Measurements from ENCODE around the gene POM121L2. TPM values are rescaled to one million over a fixed set of nuclear protein-coding genes. Genes with fewer than 3 reads are reported as not detected.
A peak's percentile ranks its signal among the peaks of the same experiment; 100 is the strongest.

POM121L2 gene
- total RNA-seq, 1 donor, result not detected

- no peak for DNase-seq (ENCODE audit: low read depth)
- H3K4me3 ChIP-seq (ENCODE audit: low read depth, low read length), result peak overlapping the region; percentile 60
- TF ChIP-seq, protein P1, sequence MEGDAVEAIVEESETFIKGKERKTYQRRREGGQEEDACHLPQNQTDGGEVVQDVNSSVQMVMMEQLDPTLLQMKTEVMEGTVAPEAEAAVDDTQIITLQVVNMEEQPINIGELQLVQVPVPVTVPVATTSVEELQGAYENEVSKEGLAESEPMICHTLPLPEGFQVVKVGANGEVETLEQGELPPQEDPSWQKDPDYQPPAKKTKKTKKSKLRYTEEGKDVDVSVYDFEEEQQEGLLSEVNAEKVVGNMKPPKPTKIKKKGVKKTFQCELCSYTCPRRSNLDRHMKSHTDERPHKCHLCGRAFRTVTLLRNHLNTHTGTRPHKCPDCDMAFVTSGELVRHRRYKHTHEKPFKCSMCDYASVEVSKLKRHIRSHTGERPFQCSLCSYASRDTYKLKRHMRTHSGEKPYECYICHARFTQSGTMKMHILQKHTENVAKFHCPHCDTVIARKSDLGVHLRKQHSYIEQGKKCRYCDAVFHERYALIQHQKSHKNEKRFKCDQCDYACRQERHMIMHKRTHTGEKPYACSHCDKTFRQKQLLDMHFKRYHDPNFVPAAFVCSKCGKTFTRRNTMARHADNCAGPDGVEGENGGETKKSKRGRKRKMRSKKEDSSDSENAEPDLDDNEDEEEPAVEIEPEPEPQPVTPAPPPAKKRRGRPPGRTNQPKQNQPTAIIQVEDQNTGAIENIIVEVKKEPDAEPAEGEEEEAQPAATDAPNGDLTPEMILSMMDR (IDR thresholded peaks at IDR 0.05; ENCODE audit: insufficient read depth, low read depth, low read length), result no peak
Measured at GRCh38 chr6:27312950-27313271, 838 bp upstream of the POM121L2 start.

DNA sequence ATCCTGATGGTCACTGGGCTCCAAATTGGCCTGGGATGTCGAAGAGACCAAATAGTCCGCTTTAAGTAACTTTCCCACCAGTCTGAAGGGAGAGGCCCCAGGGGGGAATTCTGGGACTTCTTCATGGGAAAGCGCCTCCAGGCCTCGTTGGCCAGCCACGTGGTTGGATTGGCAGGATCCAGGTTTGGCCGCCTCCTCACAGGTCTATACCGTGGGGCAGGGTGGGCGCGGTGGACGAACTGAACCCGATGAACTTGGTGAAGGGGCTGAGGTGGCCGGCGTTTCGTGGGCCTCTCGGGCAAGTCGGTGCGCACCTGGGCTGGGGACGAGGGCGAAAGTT lies 297 bp downstream of the POM121L2 start:
- peak overlapping the region; percentile 60 for H3K4me3 ChIP-seq (ENCODE audit: low read depth, low read length)
- no peak for DNase-seq (ENCODE audit: low read depth)
- TF ChIP-seq, protein P1 (IDR thresholded peaks at IDR 0.05; ENCODE audit: insufficient read depth, low read depth, low read length), result no peak

- H3K4me3 ChIP-seq (ENCODE audit: low read depth, low read length), result no peak overlapping the region
- TF ChIP-seq, protein P1 (IDR thresholded peaks at IDR 0.05; ENCODE audit: insufficient read depth, low read depth, low read length), result no peak
- DNase-seq (ENCODE audit: low read depth), result no peak
Measured at GRCh38 chr6:27303613-27304272, 8.3 kb downstream of the POM121L2 start.

DNA sequence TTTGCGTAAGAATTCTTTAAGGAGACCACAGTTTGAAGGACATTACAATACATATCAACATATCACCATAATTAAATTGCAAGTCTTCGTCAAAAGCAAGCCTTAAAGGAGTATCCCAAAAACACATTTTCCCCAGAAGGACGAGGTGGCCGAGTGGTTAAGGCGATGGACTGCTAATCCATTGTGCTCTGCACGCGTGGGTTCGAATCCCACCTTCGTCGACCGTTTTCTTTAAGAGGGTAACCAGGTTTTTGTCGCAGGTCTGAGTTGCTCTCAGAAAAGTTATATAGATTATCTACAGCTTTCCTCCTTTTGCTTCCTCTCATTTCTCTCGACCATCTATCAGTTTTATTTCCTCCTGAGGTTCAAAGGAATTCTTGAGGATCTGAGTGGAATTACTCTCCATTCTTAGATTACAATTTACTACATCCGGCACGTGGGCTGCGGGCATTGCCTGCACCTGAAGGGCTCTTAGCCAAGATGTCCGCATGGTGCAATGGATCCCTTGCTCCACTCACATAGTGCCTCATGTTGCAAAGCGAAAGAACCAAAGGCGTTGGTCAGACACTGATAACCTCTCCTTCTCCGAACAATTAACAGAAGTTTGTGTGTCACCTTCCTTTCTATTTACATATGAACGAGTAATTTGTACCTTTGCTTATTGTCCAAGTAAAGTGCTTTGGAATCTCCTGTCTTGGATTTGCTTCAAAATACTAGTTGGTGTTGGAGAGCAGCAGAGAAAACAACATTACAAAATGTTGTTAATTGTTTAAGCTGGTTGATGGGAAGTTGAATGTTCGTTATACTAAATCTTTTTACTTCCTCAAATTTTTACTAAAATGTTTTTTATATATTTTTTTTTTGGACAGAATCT lies 14.0 kb downstream of the POM121L2 start:
- TF ChIP-seq, protein P1 (IDR thresholded peaks at IDR 0.05; ENCODE audit: insufficient read depth, low read depth, low read length), result no peak
- peak; percentile 44 for DNase-seq (ENCODE audit: low read depth)
- peak overlapping the region; percentile 0 for H3K4me3 ChIP-seq (ENCODE audit: low read depth, low read length)

- DNase-seq (ENCODE audit: low read depth), result no peak
- TF ChIP-seq, protein P1 (IDR thresholded peaks at IDR 0.05; ENCODE audit: insufficient read depth, low read depth, low read length), result no peak
- H3K4me3 ChIP-seq (ENCODE audit: low read depth, low read length), result peak overlapping the region; percentile 0
Measured at GRCh38 chr6:27297484-27297856, 14.6 kb downstream of the POM121L2 start.

- DNase-seq (ENCODE audit: low read depth), result no peak
- TF ChIP-seq, protein P1 (IDR thresholded peaks at IDR 0.05; ENCODE audit: insufficient read depth, low read depth, low read length), result no peak
- H3K4me3 ChIP-seq (ENCODE audit: low read depth, low read length), result peak overlapping the region; percentile 57
Measured at GRCh38 chr6:27296106-27296783, 15.8 kb downstream of the POM121L2 start.

Data from fibroblast of villous mesenchyme (primary cell).